Vagina (tissue), 2 donors: ENCODE results near the gene TSPAN9.

Experiments
- CTCF ChIP-seq, 3 experiments: fragments of 450-650 bp in 2 of 3; fragments of 200-600 bp in 1 of 3; sonication (generic) in 1 of 3; IDR thresholded peaks; one replicate each; pipeline ENCODE4 v1.5.1; 2017 to 2019; ENCODE audit warnings: antibody characterized with exemption in 3 of 3, mild to moderate bottlenecking in 2 of 3, moderate library complexity in 2 of 3
- POLR2A ChIP-seq, 2 donors: fragments of 450-650 bp; IDR thresholded peaks; one replicate each; pipeline ENCODE4 v1.6.1; 2017; ENCODE audit warnings: antibody characterized with exemption in 2 of 2, mild to moderate bottlenecking in 2 of 2, moderate library complexity in 2 of 2
- POLR2AphosphoS5 ChIP-seq, 2 donors: sonication (generic); formaldehyde crosslinking; IDR thresholded peaks; one replicate each; pipeline ENCODE4 v1.9.0; 2017; ENCODE audit warnings: antibody characterized with exemption in 2 of 2, mild to moderate bottlenecking in 2 of 2, low read depth in 1 of 2; ENCODE audit not compliant: insufficient read depth in 1 of 2

- TF ChIP-seq POLR2AphosphoS5 (IDR thresholded peaks at IDR 0.05; ENCODE audit: insufficient read depth in 1 of 2, low read depth in 1 of 2) (no peak), CTCF (IDR thresholded peaks at IDR 0.05) (no peak), POLR2A (IDR thresholded peaks at IDR 0.05) (no peak)
Observed at GRCh38 chr12:3196488-3196887, 119.3 kb downstream of the TSPAN9 start.
